GM19372 (cell line): ENCODE results near the gene WBP1.
A peak's percentile ranks its signal among the peaks of the same experiment; 100 is the strongest.
"Not testable (repeated sequence)": the region's sequence is repeated elsewhere in the genome, so short reads cannot be mapped to it uniquely, and the experiment has no call there.

Source experiments
- ATAC-seq: cut with Tn5 transposase; IDR thresholded peaks from one replicate; pipeline ENCODE4 v1.9.1; 2021; ENCODE audit warnings: mild to moderate bottlenecking, low read depth, moderate library complexity; ENCODE audit not compliant: unreplicated experiment

Gene WBP1

DNA sequence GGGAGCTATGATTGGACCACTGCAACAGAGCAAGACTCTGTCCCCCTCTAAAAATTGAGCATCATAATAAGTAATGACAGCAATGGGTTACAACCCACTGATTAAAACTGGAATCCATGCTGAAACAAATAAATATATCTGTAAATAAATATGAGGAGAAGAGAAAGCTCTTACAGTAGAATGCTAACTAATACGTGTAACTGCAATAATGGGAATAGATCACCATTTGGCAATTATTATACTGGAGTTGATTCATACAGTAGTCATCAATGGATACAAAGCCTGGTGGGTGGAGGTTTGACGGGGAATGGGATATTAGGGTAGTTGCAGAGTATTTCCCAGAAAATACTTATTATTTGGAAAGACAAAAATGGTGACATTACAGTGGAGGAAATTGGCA lies 9.5 kb upstream of the WBP1 start:
- ATAC-seq = no peak

DNA sequence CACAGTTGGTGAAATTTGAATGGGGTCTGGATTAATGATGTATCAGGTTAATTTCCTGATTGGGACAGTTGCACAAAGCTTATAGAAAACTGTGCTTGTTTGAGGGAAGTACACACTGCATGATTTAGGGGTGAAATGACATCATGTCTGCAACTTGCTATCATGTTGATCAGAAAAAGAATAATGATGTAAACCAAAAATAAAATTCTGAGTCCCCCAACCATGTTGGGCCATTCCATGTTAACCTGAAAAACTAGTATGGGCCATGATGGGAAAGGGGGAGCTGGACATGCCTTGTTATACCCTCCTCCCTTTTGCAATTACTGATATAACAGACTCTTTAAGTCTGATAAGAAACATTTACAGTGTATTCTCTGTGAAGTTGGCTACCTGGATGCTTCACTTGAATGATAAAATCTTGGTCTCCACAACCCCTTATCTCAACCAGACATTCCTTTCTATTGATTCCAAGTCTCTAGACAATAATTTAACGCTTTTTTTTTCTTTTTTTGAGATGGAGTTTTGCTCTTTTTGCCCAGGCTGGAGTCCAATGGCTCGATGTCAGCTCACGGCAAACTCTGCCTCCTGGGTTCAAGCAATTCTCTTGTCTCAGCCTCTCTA lies 7.6 kb upstream of the WBP1 start:
- ATAC-seq = no peak

DNA sequence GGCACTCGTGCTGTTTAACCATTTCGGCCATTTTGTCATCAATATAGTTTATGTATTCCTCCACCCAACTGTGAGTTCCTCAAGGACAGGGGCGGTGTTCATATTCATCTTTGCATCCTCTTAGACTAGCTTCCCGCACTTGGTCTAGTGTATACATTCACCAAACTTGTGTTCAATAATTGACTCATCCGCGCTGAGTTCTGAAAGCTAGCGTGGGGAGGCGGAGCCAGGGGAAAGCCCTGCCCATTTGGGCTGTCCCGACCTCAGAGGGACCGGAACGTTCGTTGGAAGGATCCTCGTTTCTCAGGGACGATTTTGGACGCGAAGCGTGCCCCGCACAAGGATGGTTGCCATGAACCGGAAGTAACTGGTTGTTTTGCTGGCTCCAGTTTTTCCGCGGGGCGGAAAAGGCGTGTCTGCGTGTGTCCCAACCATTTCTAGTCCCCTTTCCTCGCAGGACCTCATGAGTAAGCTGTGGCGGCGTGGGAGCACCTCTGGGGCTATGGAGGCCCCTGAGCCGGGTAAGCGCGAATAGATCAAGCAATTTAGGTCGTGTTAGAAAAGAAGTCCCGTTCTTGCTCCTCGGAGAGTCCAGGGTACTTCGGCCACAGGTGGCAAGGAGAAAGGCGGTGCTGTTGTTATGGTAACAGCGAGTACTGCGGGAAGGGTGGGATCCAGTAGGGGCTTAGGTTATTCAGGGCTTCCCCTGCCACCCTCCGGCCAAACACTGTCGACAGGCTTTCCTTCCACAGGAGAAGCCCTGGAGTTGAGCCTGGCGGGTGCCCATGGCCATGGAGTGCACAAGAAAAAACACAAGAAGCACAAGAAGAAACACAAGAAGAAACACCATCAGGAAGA lies 3.4 kb upstream of the WBP1 start, which contains the start of gene INO80B:
INO80B (plus strand) TSS at position 434 of the 858 bp plus-strand sequence; CDS start at position 464, 30 bp downstream.
- ATAC-seq = peak; percentile 37

DNA sequence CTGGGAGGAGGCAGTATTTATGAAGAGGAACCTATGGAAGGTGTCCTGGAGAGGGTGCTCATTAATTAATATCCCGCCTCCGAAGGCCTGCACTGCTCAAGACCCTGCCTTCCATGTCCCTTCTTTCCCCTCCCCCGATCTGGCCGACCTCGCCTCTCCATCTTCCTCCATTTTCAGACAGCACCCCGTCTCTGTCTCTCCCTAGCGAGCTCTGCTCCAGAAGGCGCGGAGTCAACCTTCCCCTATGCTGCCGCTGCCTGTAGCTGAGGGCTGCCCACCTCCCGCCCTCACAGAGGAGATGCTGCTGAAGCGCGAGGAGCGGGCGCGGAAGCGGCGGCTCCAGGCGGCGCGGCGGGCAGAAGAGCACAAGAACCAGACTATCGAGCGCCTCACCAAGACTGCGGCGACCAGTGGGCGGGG lies 1.1 kb upstream of the WBP1 start:
- no peak for ATAC-seq

DNA sequence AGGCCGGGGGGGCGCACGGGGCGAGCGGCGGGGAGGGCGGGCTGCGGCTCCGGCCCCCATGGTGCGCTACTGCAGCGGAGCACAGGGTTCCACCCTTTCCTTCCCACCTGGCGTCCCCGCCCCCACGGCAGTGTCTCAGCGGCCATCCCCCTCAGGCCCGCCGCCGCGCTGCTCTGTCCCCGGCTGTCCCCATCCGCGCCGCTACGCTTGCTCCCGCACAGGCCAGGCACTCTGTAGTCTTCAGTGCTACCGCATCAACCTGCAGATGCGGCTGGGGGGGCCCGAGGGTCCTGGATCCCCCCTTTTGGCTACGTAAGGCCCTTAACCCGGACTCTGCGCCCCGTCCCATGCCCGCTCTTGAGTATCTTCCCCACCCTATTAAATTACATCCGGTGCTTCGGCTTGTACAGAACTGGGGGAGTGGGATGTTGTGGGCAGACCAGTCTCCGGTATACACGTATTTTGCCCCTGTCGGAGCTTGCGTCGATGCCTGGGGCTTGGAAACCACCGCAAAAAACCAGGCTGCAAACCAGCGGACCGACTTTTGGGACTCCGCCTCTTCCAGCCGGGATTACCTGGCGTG lies 598 bp upstream of the WBP1 start:
- ATAC-seq = peak; percentile 34

DNA sequence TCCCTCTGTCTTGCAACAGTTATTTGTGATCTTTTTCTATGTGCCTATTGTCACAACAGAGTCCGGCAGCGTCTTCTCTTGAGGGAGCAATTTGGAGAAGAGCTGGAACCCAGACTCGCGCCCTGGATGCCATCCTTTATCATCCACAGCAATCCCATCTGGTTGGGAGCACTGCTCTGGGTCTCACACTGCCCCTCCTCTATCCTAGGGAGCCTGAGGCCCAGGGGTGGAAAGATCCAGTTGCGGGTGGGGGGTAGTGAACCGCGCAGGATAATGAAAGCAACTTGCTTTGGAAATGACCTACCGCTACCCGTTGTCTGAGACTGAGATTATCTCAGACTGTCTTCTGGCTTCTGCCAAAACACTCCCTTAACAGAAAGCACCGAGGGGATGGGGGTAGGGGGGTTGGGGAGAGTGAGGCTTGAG lies 713 bp downstream of the WBP1 start:
- no peak for ATAC-seq

DNA sequence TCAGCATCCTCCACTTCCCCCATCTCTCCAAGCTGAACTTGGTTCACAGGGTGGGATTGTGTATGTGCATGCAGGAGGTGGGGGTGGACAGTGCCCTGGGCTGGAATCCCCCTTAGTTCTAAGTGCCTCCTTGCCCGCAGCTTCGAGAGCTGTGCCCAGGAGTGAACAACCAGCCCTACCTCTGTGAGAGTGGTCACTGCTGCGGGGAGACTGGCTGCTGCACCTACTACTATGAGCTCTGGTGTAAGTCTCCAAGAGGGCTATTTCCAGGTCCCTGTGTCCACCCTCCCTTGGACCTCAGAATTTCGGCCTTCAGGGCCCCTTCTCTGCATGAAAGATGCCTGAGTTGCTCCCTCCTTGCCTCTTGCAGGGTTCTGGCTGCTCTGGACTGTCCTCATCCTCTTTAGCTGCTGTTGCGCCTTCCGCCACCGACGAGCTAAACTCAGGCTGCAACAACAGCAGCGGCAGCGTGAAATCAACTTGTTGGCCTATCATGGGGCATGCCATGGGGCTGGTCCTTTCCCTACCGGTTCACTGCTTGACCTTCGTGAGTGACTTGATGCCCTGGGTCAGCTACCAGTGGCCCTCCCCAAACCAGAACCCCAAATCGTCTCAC lies 1.4 kb downstream of the WBP1 start:
- ATAC-seq = not testable (repeated sequence)

DNA sequence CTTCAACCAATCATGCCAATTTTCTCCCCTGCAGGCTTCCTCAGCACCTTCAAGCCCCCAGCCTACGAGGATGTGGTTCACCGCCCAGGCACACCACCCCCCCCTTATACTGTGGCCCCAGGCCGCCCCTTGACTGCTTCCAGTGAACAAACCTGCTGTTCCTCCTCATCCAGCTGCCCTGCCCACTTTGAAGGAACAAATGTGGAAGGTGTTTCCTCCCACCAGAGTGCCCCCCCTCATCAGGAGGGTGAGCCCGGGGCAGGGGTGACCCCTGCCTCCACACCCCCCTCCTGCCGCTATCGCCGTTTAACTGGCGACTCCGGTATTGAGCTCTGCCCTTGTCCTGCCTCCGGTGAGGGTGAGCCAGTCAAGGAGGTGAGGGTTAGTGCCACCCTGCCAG lies 1.9 kb downstream of the WBP1 start:
- ATAC-seq = not testable (repeated sequence)

DNA sequence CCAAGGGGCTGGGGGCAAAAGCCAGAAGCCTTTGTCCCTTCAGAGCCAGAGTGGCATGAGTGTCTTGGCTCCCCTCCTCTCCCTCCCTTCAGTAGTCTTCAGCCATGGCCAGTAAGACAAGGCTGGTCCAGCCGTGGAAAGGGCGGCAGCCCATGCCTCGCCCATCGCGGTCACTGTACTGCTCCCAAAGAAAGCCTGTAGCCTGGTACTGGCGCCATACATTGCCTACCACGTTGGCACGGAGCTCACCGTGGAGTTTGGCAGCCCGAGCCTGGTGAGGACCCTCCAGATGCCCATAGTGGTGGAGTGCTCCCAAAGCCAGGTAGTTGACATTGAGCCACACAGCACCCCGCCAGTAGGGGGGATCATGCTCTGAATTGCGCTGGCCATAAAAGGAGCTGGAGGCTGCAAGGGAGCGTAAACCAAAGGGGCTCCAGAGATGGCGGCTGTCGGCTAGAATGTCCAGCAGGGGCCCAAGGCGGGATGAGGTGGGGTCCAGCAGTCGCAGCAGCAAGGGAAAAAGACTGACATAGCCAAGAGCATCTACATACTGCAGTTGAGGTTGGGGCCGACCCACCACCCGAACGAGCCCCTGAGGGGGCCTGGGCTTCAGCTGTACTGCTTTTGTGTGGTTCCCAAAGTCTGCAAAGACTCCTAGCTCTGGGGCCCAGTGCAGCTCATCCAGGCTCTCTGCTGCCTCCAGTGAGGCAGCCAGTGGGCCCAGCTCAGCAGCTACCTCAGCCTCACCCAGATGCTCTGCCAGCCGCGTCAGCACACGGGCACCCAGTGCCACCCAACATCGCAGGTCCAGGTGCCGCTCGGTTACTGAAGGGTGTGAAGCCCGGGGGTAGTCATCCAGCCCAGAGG lies 3.2 kb downstream of the WBP1 start:
- no peak for ATAC-seq

DNA sequence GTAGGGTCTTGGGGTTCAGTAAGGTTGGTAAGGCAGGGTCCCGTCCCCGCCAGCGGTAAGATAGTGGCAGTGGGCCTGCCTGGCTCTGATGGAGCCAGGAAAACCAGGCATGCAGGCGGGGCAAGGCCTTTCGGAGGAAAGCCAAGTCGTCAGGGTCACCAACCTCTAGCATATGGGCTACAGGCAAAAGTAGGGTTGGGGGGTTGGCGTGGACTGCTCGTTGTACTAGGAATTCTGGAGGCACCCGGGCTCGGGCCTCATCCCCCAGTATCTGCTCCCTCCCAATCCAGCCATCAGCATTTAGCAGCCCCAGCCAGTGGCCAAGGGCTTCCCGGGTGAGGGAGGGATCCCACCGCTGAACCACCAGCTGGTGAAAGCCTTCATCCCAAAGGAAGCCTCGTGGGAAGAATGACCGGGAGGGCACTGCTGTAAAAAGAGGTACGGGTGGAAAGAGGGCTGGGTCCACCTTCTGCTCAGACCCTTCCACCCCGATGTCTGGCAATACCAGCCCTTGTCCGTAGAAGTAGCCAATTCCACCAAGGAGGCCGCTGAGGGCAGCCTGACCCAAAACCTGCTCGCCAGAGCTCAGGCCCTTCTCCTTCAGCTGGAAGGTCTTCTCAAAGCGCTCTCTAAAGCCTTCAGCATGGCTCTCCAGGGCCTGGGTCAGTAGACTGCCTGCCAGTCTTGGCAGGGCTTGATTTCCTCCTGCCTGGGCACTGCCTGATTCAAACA lies 4.0 kb downstream of the WBP1 start:
- ATAC-seq = no peak

DNA sequence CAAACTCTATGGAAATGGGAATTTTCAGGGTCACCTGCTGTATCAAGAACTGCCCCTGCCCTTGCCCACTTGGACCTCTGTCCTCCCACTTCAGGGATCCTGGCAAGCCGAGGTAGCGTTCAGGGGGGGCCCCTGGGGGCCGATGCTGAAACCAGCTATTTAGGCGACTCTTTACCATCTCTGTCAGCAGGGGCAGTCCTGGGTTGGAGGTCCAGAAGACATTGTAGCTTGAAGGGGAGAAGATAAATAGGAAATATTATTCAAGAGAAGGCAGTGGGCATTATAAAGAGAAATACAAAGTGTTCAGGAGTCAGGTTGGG lies 4.5 kb downstream of the WBP1 start:
- no peak for ATAC-seq

DNA sequence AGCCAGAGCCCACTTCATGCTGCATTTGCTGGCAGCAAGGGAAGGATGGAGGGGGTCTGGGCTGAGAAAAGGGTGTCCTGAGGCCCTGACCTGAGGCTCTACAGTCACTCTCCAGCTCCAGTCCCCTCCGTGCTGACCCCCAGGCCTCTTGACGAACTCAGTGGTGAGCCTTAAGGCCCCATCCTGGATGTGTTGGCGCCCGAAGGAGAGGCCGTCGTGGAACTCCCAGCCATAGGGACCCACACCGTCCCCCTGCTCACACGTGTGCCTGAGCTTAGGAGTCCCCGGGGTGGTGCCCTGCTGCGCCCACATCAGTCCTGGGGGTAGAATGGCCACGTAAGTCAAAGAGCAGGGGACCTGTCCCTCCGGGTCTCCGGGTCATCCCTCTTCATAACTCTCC lies 6.2 kb downstream of the WBP1 start:
- no peak for ATAC-seq

DNA sequence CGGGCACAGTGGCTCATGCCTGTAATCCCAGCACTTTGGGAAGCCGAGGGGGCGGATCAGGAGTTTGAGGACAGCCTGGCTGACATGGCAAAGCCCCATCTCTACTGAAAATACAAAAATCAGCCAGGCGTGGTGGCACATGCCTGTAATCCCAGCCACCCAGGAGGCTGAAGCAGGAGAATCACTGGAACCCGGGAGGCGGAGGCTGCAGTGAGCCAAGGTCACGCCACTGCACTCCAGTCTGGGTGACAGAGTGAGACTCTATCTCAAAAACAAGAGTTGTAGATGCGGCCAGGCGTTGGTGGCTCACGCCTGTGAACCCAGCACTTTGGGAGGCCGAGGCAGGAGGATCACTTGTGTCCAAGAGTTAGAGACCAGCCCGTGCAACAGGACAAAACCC lies 12.5 kb downstream of the WBP1 start:
- ATAC-seq = not testable (repeated sequence)

DNA sequence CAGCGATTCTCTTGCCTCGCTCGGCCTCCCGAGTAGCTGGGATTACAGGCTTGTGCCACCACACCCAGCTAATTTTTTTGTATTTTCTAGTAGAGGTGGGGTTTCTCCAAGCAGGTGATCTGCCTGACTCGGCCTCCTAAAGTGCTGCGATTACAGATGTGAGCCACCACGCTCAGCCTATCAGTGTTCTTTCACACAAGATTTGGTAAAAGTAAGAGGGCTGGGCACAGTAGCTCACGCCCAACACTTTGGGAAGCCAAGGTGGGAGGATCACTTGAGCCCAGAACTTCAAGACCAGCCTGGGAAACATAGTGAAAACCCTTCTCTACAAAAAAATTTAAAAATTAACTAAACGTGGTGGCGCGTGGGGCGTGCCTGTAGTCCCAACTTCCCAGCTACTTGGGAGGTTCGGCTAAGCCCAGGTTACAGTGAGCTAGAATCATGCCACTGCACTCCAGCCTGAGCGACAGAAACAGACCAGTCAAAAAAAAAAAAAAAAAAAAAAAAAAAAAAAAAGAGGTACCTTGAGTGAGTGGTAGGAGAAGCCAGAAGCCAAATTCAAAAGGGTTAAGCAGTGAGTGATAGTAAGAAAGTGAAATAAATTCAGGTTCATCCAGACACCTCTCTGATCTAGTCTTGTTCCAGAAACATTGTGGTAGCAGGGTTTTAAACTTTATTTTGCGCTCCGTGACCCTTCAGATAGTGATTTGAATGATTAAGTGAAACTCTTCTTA lies 13.3 kb downstream of the WBP1 start:
- ATAC-seq = no peak

DNA sequence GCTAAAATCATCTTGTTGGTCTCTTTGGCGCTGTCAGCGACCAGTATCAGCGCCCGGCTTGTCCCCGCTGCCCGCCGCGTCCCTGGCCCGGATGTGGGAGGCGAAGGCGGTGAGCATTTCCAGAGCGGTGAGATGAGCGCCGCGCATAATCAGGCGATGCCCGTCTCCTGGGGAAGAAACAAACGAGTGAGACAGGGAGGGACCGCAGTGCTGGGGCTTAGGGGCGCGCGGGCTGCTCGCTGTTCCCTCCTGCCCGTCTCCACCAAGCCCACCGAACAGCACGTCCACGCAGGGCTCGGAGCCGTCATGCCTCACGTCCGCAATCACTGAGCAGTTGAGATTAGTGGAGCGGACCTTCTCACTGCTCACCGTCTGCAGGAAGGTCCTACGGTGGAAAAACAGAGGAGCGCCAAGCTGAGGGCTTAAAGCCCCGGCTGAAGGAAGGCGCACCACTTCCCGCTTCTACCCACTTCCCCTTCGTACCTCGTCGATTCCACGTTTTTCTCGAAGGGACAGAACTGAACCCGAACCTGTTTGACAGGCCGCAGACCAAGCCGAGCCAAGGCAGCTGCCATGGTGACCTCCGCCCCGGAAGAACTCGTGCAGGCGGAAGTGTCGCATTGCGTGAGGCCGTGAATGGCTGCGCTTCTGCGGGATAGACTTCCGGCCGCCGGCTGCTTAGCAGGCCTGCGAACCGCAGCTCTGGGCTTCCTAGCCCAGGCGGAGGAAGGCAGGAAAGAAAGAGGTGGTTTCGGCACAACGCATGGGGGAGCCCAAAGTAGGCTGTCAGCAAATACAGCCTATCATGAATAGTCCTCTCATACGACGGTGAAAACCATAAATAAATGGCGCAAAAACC lies 14.1 kb downstream of the WBP1 start, which contains the start of gene MRPL53:
MRPL53 (minus strand) TSS at position 595 of the 859 bp plus-strand sequence; CDS start at position 575, 20 bp downstream.
- peak; percentile 87 for ATAC-seq

DNA sequence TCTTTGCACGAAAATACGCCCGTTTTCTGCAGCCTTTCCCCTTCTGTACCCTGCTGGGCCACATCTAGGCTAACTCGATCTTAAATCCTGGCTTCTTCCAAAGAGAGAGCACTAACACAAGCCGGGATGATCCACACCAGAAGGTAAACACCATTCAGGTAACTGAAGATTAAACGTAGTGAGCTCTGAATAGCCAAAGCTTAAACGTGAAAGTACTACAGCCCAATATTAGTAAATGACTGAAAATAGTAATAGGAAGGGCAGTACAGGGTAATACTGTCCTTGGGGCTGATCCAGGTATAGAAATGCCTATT lies 14.7 kb downstream of the WBP1 start:
- no peak for ATAC-seq

DNA sequence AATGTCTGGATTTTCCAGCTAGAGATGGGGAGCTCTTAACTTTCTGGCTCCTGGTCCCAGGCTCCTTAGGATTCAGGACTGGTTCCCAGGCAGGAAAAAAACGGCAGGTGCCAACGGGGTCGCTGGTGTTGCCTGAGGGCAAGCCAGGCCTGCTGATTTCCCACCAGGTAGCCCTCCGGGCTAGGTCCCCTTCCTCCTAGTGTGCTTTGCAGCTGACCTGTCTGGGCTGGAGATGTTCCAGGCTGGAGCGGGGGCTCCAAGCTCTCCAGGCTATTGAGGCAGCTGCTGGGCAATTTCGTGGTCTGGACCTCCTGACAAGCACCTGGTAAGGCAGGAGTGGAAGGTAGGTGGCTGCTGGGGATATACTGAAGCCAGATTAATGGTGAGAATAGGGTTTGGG lies 16.2 kb downstream of the WBP1 start:
- no peak for ATAC-seq

DNA sequence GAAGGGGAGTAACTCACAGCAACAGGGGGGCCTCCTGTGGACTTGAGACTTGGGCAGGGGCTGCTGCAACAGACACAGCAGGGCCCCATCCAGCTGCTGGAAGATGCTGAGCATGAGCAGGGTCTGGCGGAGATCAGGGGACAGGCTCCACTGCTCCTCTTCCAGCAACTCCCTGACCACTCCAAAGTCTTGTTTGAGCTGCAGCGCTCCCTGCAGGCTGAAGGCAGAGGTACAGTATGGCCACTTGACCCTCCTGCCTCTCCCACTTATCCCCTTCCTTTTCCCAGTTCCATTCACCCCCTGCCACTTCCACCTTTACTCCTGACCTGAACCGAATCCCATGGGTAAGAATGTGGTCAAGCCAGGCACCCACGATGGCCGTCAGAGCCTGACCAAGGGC lies 16.7 kb downstream of the WBP1 start:
- ATAC-seq = no peak
